HG03108 (cell line): ENCODE measurements around the gene PTPRU.

ENCODE experiments used
- ATAC-seq: cut with Tn5 transposase; IDR thresholded peaks from one replicate; pipeline ENCODE4 v1.9.1; 2021; ENCODE audit warnings: moderate library complexity; ENCODE audit not compliant: unreplicated experiment

Gene PTPRU

DNA sequence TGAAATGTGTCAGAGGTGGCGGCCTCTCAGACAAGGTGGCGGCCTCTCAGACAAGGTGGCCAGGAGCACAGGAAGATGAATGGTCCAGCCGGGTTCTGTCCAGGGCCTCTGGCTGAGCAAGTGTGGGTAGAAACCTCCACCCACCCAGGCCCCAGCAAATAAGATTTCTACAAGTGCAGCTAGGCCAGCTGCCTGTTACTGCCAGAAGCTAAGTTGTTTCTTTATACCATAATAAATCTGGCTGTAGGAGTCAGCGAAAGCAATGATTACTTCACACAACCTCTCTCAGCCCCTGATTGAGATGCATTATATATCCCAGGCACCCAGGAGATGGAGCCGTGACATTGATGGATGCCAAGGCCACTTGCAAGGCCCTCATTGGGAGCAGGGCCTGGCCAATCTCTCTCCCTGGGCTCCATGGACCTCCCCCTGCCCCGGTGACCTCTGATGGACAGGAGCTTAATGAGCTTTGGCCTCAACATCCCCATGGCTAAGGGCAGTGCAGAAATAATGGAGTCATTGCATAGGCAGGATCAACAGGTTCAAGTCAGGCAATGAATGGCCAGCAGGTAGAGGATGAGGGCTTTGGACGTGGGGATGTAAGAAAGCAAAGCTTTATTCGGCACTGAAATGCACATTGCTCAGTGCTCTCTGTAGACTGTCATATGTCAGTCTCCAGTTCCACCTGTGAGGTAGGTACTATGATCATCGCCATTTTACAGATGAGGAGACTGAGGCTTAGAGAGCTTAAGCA, 92.9 kb downstream of the PTPRU start:
- no peak for ATAC-seq

DNA sequence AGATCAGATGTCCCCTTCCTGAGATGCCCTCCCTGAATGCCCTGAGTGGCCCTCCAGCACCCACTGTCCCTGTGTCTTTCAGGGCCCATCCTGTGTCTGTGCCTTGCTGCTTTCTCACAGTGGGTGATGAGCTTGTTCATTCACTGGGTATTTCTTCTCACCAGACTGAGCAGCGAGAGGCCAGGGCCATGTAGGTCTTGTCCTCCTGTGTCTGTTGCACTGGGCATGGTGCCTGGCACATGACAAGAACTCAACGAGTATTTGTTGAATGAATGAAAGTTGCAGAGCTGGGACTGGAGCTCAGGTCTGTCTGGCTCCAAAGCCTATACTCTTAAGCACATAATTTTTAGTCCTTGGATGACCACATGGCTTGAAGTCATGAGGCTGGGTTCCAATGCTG, 93.8 kb downstream of the PTPRU start:
- ATAC-seq = no peak

DNA sequence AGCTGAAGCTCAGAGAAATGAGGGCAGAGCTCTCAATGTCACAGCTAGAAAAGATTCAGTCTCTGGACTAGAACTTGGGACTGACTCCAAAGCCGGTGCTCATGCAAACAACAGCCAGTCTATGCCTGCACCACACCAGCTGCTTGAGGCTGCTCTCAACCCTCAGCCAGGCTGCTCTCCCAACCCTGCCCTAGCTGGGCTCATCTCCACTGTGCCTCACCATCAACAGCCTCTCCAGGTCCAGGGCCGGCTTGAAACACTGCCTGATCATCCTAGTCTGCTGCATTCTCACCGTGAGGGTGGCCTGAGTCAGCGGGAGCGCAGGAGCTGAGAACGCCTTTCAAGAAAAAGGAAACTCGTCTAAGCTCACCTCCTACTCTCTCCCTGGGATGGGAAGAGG, 94.5 kb downstream of the PTPRU start:
- no peak for ATAC-seq

DNA sequence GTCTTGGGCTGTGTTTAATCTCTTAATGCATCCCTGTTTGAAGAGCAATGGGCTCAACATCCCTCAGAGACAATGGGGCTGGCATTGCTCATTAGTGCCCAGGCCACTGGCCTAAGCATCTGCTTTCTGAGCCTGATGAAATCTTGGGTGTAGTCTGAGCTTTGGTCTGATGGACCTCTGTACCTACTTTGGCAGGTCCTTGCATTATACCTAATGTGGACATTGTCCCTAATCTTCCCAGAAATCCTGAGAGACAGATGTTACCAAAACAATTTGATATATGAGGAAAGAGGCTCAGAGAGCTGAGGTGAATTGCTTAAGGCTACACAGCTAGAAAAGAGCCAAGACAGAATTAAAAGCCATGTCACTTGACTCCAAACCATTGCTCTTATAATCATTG, 95.0 kb downstream of the PTPRU start:
- no peak for ATAC-seq

DNA sequence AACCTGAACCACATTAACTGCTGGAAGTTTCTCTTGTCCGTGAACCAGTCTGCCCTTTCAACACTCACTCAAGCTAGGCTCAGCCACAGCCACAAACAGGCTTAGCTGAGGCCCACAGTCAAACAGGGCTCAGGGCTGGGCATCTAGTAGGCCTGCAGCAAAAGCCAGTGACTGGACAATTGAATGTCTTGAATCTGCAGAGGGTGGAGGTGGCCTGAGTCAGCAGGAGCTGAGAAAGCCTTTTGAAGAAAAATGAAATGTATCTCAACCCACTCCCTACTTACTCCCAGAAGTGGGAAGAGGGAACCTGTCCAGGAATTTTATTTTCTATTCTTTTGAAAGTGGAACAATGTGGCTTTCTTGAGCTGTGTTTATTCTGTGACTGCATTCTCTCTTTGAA, 95.4 kb downstream of the PTPRU start:
- no peak for ATAC-seq

DNA sequence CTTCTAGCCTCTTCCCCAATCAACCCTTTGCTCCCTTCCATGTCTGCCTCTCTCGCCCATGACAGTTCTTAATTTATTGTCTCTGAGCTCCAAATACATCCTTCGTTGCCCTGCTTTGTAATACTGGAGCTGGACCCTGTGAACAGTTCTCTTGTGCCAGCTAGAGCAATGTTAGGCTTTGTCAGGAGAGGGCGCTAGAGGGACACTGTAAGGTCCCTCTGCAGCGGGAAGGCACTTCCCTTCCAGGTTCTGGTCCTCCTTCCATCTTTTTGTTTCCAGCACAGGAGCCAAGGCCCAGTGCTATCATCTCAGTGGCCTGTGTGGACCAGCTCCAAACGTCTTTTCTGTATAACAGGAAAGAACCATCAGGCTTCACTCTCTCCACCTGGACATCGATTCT, 95.9 kb downstream of the PTPRU start:
- ATAC-seq = no peak

DNA sequence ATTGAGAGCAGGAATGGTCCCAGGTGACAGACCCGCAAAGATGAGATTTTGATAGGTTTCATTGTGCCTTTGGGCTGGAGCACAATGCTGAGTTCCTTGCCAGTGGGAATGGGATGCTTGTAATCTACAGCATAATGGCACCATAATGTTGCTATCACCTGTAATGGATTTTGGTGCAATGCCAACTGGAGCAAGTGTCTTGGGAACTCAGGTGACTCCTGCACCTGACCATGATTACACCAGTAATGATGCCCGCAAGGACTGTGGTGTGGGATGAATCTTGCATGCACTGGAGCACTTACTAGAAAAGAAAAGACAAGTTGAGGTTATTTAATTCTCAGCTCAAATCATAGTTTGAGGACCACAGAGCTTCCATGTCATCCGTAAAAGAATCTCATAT, 96.7 kb downstream of the PTPRU start:
- no peak for ATAC-seq

DNA sequence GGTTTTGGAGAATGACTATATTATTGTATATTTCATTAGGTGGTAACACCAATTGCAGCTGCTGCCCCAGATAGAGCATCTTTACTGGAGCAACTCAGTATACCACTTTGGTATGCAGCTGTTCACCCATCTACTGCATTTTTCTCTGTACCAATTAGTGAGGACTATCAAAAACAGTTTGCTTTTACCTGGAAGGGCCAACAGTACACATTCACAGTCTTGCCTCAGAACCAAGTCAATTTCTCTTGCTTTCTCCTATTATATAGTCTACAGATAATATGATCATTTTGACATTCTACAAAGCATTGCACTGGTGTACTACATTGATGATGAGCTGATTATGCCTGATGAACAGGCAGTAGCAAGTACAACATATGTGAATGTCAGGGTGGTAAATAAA, 99.3 kb downstream of the PTPRU start:
- ATAC-seq = no peak

DNA sequence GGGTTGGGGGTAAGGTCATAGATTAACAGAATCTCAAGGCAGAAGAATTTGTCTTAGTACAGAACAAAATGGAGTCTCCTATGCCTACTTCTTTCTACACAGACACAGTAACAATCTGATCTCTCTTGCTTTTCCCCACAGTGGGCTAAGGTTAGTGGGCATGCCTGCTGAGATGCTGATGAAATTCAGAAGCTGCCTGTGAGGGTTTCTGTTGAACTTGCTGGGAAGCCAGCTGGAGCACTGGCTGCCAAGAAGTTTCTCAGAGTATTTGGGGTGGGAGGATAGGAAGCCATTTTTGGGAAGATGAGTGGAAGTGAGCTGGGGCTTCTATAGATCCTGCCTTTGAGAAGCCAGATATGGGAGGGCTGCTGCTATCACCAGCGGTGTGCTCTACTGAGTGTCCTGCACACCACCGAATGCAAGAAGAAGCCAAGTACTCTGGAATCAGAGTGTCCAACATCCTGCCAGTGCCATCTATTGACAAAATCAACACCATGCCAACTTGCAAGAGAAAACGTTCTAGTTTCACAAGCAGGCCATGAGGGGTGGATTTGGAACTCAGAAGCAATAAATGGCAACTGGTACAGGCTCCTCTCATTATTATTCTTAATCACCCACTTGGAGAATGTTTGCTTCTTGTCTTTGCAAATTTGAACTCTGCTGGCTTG, 102.7 kb downstream of the PTPRU start:
- ATAC-seq = no peak

DNA sequence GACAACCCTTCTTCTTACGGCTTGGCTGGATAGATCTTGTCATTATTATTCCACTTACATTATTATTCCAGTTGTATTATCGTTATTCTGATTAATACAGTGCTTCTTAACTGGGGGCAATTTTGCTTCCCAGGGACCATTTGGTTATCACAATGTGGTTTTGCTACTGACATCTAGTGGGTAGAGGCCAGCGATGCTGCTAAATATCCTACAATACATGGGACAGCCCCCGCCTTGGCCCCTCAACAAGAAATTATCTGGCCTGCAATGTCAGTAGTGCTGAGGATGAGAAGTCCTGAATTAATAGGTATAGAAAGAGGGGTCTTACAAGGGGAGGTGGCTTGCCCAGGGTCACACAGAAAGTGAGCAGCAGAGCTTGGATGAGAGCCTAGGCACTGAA, 105.6 kb downstream of the PTPRU start:
- no peak for ATAC-seq

DNA sequence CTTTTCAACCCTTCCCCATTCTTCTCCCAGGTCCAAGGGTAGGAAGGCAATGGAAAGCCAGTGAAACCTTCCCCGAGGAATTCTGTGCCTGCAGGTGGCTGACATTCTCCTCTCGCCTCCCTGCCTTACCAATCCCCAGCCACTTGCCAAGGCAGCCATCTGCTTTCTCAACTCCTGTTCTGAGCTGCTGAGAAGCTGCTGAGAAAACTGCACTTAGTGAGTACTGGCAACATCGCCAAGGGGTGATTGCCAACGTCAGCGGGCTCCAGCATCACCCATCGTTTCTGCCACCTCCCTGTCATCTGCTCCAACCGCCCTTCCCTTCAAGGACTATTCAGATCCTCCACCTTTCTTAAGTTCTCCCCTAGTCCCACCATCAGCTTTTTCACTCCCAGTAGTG, 106.0 kb downstream of the PTPRU start:
- no peak for ATAC-seq

DNA sequence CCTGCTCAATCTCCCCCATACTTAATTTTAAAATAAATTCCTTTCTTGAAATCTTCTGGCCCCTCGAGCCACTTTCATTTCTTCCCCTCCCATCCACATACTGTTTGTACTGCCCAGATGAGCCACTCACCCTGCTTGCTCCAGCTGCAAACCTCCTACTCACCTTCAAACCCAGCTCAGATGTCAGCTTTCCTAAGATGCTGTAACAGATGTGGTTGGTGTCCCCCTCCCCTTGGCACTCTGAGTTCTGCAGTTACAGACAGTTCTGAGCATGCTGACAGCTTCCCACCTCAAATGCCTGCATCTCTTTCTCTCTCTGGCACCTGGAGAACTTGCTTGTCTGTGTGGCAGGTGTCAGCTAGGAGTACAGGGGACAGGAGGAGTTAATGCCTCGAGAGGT, 106.7 kb downstream of the PTPRU start:
- no peak for ATAC-seq

DNA sequence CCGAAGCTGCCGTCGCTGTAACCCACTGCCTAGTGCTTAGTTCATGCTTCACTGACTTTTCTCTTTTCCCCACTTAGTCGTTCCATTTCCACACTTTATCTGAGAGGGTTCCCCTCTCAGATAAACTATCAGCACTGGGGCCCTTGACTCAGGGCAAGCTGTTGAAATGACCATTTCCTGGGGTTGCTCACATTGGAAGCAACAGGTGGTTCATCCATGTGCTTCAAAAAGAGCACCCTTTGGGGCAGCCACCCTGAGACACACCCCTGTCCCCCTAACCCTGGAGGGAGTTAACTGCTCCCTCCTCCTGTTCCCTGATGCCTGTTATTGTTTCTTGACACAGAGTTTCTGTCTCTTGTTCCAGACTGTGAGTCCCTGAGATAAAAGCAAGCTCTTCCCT, 107.2 kb downstream of the PTPRU start:
- no peak for ATAC-seq

DNA sequence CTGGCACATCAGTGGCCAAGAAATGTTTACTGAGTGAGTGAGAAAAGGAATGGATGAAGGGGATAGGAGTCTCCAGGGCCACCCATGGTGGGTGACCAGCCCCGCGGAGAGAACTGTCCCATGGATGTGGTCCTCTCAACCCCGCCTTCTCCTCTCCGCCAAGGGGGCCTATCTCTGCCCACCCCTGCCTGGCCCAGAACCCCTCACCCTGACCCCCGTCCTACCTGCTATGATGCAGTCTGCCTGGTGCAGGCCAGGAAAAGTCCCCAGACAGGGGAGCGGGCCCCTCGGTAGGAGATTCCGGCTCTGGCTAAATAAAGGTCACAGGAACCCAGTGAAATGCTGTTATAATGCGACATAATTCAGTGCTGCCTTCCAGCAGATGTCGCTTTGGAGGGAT, 107.6 kb downstream of the PTPRU start:
- no peak for ATAC-seq

DNA sequence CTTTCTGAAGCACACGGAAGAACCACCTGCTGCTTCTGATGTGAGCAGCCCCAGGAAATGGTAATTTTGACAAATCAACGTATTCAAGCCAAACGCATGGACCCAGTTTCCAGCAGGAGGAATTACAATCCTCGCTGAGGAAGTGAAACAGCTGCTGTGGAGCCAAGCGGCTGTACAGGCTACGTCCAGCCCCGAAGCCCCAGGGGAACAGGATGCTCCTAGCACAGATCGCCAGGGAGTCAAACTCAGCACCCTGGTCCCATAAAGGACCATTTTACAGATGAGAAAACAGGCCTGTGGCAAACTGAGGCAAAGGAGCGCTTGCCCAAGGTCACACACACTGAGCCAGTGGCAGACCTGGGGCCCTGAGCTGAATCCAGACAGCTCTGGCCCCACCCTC, 108.0 kb downstream of the PTPRU start:
- no peak for ATAC-seq

DNA sequence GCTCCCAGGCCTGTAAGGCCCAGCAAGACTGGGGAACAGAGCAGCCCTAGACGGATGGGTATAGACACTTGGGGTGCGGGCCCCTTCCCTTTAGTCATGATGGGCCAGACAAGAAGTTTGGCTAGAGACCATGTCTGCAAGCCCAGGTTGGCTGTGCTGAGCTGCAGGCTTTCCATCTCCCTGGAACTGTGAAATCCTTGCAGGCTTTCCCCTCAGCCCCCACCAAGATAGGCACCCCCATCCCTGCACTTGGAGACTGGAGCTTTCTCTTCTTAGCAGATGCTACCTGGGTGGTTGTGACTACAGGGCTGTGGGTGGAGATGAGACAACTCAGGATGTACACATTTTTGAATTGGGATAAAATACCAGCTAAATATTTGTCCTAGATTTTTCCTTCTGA, 110.3 kb downstream of the PTPRU start:
- ATAC-seq = no peak

DNA sequence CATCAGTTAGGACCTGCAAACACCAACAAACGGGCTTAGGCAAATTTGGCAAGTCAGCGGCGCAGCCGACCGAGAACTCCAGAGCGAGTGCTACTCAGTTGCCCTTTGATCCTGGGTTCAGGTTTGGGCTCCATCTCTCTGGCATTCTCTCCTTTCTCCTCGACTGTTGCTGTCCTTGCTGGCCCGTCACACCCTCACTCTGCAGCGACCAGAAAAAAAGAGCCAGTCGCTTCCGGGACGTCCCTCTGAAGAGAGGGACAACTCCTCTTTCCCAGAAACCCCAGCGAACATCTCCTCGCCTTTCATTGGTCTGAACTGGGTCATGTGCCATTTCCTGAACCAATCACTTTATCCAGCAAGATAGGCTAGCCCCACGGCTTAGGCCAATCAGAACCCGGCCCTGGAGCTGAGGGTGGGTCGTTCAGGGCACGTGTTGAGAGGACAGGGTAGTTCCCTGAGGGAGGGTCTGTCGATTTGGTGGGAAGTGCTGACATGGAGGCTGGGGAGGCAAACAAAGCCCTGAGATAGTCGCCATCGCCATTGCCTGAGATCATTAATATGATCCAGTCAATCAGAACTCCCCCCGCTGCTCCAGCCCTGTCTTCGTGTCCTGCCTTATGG, 113.7 kb downstream of the PTPRU start:
- ATAC-seq = no peak

DNA sequence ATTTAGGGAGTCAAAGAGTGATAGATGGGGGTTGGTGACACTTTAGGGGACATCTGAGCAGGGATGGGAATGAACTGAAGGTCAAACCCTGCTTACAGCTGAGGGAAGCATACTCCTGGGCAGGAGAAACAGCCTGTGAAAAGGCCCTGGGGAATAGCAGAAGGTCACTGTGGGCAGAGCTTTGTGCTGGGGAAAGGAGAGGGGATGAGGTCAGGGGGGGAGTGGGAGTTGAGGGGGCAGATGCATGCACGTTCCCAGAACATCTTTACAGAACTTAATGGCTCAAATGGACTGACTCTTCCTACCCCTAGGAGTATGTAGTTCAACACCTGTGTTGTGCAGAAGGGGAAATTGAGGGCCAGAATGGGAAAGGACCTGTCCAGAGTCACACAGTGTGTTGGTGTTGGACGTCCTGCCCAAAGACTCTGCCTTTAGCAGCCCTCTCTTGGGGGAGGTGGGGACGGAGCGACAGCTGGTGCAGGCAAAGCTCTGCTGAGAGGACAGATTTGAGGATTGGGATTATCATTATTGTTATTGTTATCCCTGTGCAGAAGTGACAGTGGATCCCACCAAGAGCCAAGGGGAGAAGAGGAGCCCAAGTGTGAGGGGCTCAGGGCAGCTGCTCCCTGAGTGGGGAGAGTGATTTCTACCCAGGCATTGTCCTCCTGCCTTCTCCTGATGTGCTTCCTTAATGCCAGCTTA, 116.5 kb downstream of the PTPRU start:
- no peak for ATAC-seq

DNA sequence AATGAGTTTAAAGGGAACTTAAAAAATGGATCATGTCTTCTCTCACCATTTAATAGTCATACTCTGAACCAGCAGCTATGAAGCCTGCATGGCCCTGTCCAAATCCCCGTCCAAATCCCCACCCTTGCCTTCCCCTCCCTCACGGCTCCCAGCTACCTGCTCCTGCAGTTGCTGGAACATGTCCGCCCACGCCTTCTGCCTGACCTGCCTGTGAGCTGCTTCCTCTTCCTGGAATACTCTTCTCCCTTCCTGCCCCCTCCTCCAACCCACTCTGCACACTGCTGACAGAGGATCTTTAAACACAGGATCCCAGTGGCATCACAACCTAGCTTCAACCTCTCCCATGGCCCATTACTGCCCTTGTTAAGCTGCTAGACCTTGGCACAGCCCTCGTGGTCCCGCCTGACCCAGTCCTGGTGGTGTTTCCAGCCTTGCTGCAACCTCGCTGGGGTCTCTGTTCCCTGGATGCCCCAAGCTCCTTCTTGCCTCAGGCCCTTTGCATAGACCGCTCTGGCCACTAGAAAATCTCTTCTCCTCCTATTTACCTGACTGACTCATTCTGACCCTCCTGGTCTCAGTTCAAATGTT, 118.3 kb downstream of the PTPRU start:
- no peak for ATAC-seq

DNA sequence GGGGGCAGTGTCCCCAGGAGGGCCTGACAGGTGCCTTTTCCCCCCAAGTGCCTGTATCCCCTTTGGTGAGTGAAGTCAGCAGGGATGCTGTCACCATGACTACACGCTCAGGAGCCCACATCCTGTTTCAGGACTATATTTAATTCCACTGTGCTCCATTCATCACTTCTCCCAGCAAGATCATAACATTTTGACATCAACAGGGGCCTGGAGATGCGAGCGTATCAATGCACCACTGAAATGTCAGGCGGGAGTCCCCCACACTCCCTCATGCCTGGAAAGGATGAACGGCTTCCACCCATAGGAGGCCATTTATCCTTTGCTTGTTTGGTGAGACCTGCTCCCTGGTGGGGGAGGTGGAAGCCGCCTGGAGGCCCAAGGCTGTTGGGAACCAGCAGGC, 119.1 kb downstream of the PTPRU start:
- no peak for ATAC-seq

DNA sequence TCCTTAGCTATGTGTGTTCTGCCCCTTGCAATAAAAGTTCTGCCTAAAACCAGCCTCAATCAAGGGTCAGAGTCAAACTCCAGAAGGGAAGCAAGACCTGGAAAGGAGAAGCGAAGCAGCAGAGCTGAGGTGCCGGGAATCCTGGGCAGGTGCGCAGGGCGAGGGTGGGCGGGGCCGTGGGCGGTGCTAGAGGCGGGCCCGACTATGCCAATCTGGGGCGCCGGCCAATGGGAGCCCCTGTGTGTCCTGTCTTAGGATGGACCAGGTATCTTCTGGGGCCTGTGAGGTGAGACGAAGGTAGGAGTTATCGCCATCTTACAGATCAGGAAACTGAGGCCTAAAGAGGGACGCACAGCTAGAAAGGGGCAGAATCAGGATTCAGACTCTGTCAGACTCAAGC, 120.3 kb downstream of the PTPRU start:
- no peak for ATAC-seq
